Progenitor cell of endocrine pancreas (in vitro differentiated cells): Measurements from ENCODE around the gene CSAD. TPM values are rescaled to one million over a fixed set of nuclear protein-coding genes. Genes with fewer than 3 reads are reported as not detected.

Experiments used
- DNase-seq: peaks from one replicate; pipeline ENCODE4 v3.0.0; 2021; ENCODE audit warnings: low spot score; ENCODE audit not compliant: unreplicated experiment
- H3K27ac Mint-ChIP-seq: 2 replicates; pipeline ENCODE4 v1.8.0; 2021; ENCODE audit warnings: mild to moderate bottlenecking, moderate library complexity, mixed read lengths
- H3K27me3 Mint-ChIP-seq: 2 replicates; pipeline ENCODE4 v1.8.0; 2021; ENCODE audit warnings: mixed read lengths
- H3K36me3 Mint-ChIP-seq: 2 replicates; pipeline ENCODE4 v1.8.0; 2022; ENCODE audit warnings: mixed read lengths; ENCODE audit not compliant: insufficient read depth
- H3K4me1 Mint-ChIP-seq: 2 replicates; pipeline ENCODE4 v1.8.0; 2021; ENCODE audit warnings: low read depth, mixed read lengths
- H3K4me3 Mint-ChIP-seq: 2 replicates; pipeline ENCODE4 v1.8.0; 2021; ENCODE audit warnings: low read depth, mild to moderate bottlenecking, moderate library complexity, mixed read lengths
- H3K9me3 Mint-ChIP-seq: 2 replicates; pipeline ENCODE4 v1.8.0; 2021; ENCODE audit warnings: low read depth, mixed read lengths
- total RNA-seq: library from RNA; stranded (reverse); gene quantifications from 2 replicates; pipeline ENCODE4 v1.2.1, GENCODE V29; 2021
- TF ChIP-seq, protein P1 (sequence below): fragments of 200-600 bp; sonication (generic); IDR thresholded peaks from one replicate; pipeline ENCODE4 v1.5.0; 2021; ENCODE audit warnings: antibody characterized with exemption, mild to moderate bottlenecking; ENCODE audit not compliant: unreplicated experiment

Gene CSAD
- total RNA-seq, 1 donor from 2014 or later = 58.6 TPM

- TF ChIP-seq, protein P1, sequence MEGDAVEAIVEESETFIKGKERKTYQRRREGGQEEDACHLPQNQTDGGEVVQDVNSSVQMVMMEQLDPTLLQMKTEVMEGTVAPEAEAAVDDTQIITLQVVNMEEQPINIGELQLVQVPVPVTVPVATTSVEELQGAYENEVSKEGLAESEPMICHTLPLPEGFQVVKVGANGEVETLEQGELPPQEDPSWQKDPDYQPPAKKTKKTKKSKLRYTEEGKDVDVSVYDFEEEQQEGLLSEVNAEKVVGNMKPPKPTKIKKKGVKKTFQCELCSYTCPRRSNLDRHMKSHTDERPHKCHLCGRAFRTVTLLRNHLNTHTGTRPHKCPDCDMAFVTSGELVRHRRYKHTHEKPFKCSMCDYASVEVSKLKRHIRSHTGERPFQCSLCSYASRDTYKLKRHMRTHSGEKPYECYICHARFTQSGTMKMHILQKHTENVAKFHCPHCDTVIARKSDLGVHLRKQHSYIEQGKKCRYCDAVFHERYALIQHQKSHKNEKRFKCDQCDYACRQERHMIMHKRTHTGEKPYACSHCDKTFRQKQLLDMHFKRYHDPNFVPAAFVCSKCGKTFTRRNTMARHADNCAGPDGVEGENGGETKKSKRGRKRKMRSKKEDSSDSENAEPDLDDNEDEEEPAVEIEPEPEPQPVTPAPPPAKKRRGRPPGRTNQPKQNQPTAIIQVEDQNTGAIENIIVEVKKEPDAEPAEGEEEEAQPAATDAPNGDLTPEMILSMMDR = no peak
- H3K36me3 Mint-ChIP-seq = peaks cover 1% of the 10 kb centered on the region
- H3K27ac Mint-ChIP-seq = no peak overlapping the region
- H3K4me1 Mint-ChIP-seq = peaks cover under 1% of the 10 kb centered on the region
- H3K4me3 Mint-ChIP-seq = no peak overlapping the region
- H3K27me3 Mint-ChIP-seq = peaks cover 7% of the 10 kb centered on the region
- DNase-seq = no peak
- no peaks in the 10 kb centered on the region for H3K9me3 Mint-ChIP-seq
These were observed 53.6 kb downstream of the CSAD start for GRCh38 chr12:53127169-53127568.

GRCh38 chr12:53124352-53124723 is 56.4 kb downstream of the CSAD start:
- peaks cover 7% of the 10 kb centered on the region for H3K27me3 Mint-ChIP-seq
- H3K9me3 Mint-ChIP-seq = no peaks in the 10 kb centered on the region
- DNase-seq = no peak
- no peak overlapping the region for H3K4me3 Mint-ChIP-seq
- peaks cover 4% of the 10 kb centered on the region for H3K4me1 Mint-ChIP-seq
- peaks cover 1% of the 10 kb centered on the region for H3K36me3 Mint-ChIP-seq
- TF ChIP-seq, protein P1 = no peak
- H3K27ac Mint-ChIP-seq = no peak overlapping the region

DNA sequence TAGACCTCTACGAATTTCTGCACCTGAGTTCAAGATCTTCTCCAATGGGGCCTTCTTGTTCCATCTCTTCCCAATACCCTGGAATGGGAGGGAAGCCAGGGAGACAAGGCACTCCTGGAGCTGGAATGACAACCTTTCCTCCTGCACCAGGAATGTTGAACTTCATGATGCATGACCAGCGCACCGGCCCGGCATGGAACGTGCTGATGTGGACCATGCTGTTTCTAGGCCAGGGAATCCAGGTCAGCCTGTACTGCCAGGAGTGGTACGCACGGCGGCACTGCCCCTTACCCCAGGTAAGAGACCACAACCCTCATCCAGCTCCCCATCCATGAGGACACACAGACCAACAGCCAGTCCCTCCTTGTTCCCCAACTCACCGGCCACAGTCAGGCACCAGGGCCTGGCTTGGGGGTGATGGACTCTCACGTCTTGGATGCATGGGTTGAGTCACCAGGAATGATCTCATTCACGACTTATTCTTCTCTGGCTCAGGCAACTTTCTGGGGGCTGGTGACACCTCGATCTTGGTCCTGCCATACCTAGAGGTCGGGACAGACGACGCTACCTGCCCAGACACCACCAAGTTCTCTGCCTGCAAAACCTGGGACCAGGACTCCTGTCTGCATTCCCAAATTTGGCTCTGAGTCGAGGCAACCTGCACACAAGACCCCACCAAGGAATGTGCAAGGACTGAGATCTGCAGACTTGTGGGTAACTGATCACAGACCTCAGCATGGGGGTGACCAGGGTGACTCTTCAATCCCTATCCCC is 57.0 kb downstream of the CSAD start:
- H3K36me3 Mint-ChIP-seq = peaks cover 1% of the 10 kb centered on the region
- TF ChIP-seq, protein P1 = no peak
- H3K4me1 Mint-ChIP-seq = peaks cover 4% of the 10 kb centered on the region
- peaks cover 3% of the 10 kb centered on the region for H3K27me3 Mint-ChIP-seq
- no peak for DNase-seq
- peak overlapping the region; percentile 89 for H3K27ac Mint-ChIP-seq
- no peaks in the 10 kb centered on the region for H3K9me3 Mint-ChIP-seq
- no peak overlapping the region for H3K4me3 Mint-ChIP-seq

- Mint-ChIP-seq H3K4me3 (no peak overlapping the region), H3K27ac (peak overlapping the region; percentile 13), H3K9me3 (no peaks in the 10 kb centered on the region), H3K4me1 (peaks cover 6% of the 10 kb centered on the region), H3K27me3 (peaks cover 3% of the 10 kb centered on the region), H3K36me3 (peaks cover 1% of the 10 kb centered on the region)
- TF ChIP-seq, protein P1 = no peak
- DNase-seq = no peak
These were observed 57.7 kb downstream of the CSAD start for GRCh38 chr12:53122961-53123468.

DNA sequence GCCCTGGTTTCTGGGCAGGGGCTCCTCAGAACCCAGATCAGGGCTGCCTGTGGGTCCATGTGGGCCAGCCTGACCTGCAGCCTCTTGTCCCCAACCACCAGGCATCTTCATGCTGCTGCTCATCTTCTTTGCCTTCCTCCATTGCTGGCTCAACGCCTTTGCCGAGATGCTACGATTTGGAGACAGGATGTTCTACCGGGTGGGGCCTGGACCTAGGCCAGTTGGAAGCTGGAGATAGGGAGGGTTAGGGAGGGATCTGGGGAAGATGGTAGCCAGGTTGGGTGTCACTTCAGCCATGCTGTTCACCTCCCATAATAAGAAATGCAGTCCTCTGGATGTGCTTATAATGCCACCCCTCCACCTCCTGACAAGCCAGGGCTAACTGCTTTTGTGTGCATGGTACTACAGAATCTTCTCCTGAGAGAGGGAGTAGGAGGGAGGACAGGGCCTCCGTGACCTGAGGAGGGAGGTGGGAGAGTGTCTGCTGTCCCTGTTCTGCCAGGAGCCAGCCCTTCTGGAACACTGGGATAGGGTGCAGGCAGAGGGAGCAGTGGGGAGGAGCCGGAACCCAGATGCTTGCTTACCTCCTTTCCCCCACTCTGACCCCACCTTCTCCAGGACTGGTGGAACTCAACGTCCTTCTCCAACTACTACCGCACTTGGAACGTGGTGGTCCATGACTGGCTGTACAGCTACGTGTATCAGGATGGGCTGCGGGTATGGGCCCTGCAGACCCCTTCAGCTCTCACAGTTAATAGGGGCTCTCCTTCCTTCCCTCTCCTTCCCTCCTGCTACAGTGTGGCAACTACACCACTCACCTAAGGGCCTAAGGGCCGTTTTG is 59.8 kb downstream of the CSAD start:
- DNase-seq = no peak
- TF ChIP-seq, protein P1 = no peak
- Mint-ChIP-seq H3K4me1 (peaks cover 6% of the 10 kb centered on the region), H3K9me3 (no peaks in the 10 kb centered on the region), H3K4me3 (no peak overlapping the region), H3K27me3 (no peaks in the 10 kb centered on the region), H3K27ac (no peak overlapping the region), H3K36me3 (peaks cover 1% of the 10 kb centered on the region)
